ENCODE results near the gene IFNL1.
"Not testable (repeated sequence)": the region's sequence is repeated elsewhere in the genome, so short reads cannot be mapped to it uniquely, and the experiment has no call there.

IFNL1 gene

GRCh38 chr19:39339674-39340073, 43.5 kb downstream of the IFNL1 start:
- no peak for ATAC-seq
- no peak for TF ChIP-seq ZNF8 (CRISPR knock-in tag; IDR thresholded peaks at IDR 0.05)
- TF ChIP-seq GLIS3 (CRISPR knock-in tag; IDR thresholded peaks at IDR 0.05): no peak
- no peak for TF ChIP-seq ZFP3 (CRISPR knock-in tag; IDR thresholded peaks at IDR 0.05)
- TF ChIP-seq TOX (CRISPR knock-in tag; IDR thresholded peaks at IDR 0.05; ENCODE audit: borderline replicate concordance): no peak
- TF ChIP-seq CSRNP3 (CRISPR knock-in tag; IDR thresholded peaks at IDR 0.05): no peak
- no peak for TF ChIP-seq ESRRG (CRISPR knock-in tag; IDR thresholded peaks at IDR 0.05)
- TF ChIP-seq POU6F1 (CRISPR knock-in tag; IDR thresholded peaks at IDR 0.05; ENCODE audit: borderline replicate concordance, low read depth): no peak
- TF ChIP-seq ZNF70 (CRISPR knock-in tag; IDR thresholded peaks at IDR 0.05): no peak
- TF ChIP-seq OSR1 (CRISPR knock-in tag; IDR thresholded peaks at IDR 0.05): no peak
- TF ChIP-seq PATZ1 (CRISPR knock-in tag; IDR thresholded peaks at IDR 0.05; ENCODE audit: borderline replicate concordance): no peak
- TF ChIP-seq PPARA (CRISPR knock-in tag; IDR thresholded peaks at IDR 0.05; ENCODE audit: borderline replicate concordance): no peak
- no peak for TF ChIP-seq BACH2 (CRISPR knock-in tag; IDR thresholded peaks at IDR 0.05; ENCODE audit: borderline replicate concordance)
- TF ChIP-seq TCF4 (CRISPR knock-in tag; IDR thresholded peaks at IDR 0.05; ENCODE audit: borderline replicate concordance): no peak
- TF ChIP-seq ZNF565 (CRISPR knock-in tag; conservative IDR thresholded peaks at IDR 0.05; ENCODE audit: low read depth): no peak
- no peak for TF ChIP-seq ARNTL (CRISPR knock-in tag; IDR thresholded peaks at IDR 0.05; ENCODE audit: borderline replicate concordance, low read depth)
- no peak for TF ChIP-seq ZC3H10 (CRISPR knock-in tag; IDR thresholded peaks at IDR 0.05)
- no peak for TF ChIP-seq TSHZ2 (CRISPR knock-in tag; IDR thresholded peaks at IDR 0.05)

- ATAC-seq: not testable (repeated sequence)
Observed at GRCh38 chr19:39340156-39340555, 43.9 kb downstream of the IFNL1 start.

GRCh38 chr19:39341129-39341718, 45.0 kb downstream of the IFNL1 start:
- TF ChIP-seq ZNF70 (CRISPR knock-in tag; IDR thresholded peaks at IDR 0.05): no peak
- no peak for TF ChIP-seq PATZ1 (CRISPR knock-in tag; IDR thresholded peaks at IDR 0.05; ENCODE audit: borderline replicate concordance)
- TF ChIP-seq RARB (CRISPR knock-in tag; IDR thresholded peaks at IDR 0.05): no peak
- peak; percentile 55 for ATAC-seq

Measured in SK-N-SH treated with all-trans-retinoic acid at 6 μM for 48 hours (cell line).